ENCODE data around the gene BORCS6. TPM values are rescaled to one million over a fixed set of nuclear protein-coding genes. Genes with fewer than 3 reads are reported as not detected.

Gene BORCS6
- total and polyA plus RNA-seq, 2 of the 13 experiments (the other 11 are each of a cell fraction or from before 2014, with no cell fraction given), result 2.0 to 5.1 TPM

DNA sequence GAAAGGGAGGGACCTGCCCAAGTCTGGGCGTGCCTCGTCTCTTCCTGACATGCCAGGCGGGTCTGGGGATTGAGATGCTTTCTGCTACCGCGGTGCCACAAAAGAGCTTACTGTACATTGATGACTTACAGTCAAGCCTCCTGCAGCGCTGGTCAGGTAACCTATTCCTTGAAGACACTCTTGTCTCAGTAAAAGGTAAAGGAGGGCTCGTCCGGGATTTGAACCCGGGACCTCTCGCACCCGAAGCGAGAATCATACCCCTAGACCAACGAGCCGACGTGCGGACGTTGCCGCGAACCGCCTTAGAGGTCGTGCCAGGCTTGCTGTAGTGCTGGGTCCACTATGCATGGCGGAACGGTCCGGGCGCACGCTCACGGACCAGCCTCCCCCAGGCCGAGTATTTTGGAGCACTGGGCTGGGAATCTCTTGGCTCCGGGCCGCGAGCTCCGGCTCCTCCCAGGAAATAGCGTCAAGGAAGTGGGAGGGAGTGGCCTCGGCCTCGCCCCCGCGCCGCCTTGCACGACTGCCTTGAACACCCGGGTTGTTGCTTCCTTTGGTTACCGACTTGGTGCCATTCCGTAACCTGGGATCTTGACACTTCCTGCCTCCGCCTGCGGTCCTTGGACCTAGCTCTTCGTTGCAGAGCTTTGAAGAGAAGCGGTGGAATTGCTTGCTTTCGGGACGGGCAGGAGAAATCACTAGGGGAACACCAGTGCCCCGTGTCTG is 32.8 kb upstream of the BORCS6 start (continued):
- TF ChIP-seq RAD21 (CRISPR knock-in tag; IDR thresholded peaks at IDR 0.05) (peak; percentile 31), SMYD3 (CRISPR knock-in tag; IDR thresholded peaks at IDR 0.05) (peak; percentile 66; the same call in 1 of the 2 replicates), MLLT10 (CRISPR knock-in tag; IDR thresholded peaks at IDR 0.05) (no peak), YEATS2 (CRISPR knock-in tag; IDR thresholded peaks at IDR 0.05; ENCODE audit: borderline replicate concordance) (peak; percentile 28; the same call in 1 of the 2 replicates), FOXK1 (CRISPR knock-in tag; IDR thresholded peaks at IDR 0.05; ENCODE audit: borderline replicate concordance, low read depth) (peak; percentile 59), ZKSCAN8 (CRISPR knock-in tag; IDR thresholded peaks at IDR 0.05; ENCODE audit: borderline replicate concordance) (no peak; the same call in 1 of the 2 replicates), ZNF577 (CRISPR knock-in tag; IDR thresholded peaks at IDR 0.05; ENCODE audit: borderline replicate concordance, low read depth) (0 out of 2 replicates have a peak, but pooled peaks have one; percentile 33), HOXD1 (CRISPR knock-in tag; IDR thresholded peaks at IDR 0.05) (peak; percentile 90), ZNF225 (CRISPR knock-in tag; IDR thresholded peaks at IDR 0.05) (peak; percentile 66; the same call in 1 of the 2 replicates), ZNF33B (CRISPR knock-in tag; IDR thresholded peaks at IDR 0.05) (no peak), IRF2 (CRISPR knock-in tag; IDR thresholded peaks at IDR 0.05) (peak; percentile 68; the same call in 1 of the 2 replicates), BRCA1 (CRISPR knock-in tag; IDR thresholded peaks at IDR 0.05) (0 out of 2 replicates have a peak, but pooled peaks have one; percentile 19), MXI1 (IDR thresholded peaks at IDR 0.05; ENCODE audit: borderline replicate concordance, low read depth, low read length) (no peak), YY1 (IDR thresholded peaks at IDR 0.05; ENCODE audit: insufficient read depth, insufficient replicate concordance, low read depth, low read length) (peak; percentile 80), POGZ (CRISPR knock-in tag; IDR thresholded peaks at IDR 0.05) (peak; percentile 12; the same call in 1 of the 2 replicates), ZNF616 (CRISPR knock-in tag; IDR thresholded peaks at IDR 0.05; ENCODE audit: low read depth) (no peak), ZNF556 (CRISPR knock-in tag; IDR thresholded peaks at IDR 0.05; ENCODE audit: borderline replicate concordance) (0 out of 2 replicates have a peak, but pooled peaks have one; percentile 29), ZNF263 (CRISPR knock-in tag; IDR thresholded peaks at IDR 0.05) (no peak; the same call in 1 of the 2 replicates)
- TF ChIP-seq, protein P1, sequence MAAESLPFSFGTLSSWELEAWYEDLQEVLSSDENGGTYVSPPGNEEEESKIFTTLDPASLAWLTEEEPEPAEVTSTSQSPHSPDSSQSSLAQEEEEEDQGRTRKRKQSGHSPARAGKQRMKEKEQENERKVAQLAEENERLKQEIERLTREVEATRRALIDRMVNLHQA (CRISPR knock-in tag; IDR thresholded peaks at IDR 0.05), result no peak
- TF ChIP-seq, protein P2, sequence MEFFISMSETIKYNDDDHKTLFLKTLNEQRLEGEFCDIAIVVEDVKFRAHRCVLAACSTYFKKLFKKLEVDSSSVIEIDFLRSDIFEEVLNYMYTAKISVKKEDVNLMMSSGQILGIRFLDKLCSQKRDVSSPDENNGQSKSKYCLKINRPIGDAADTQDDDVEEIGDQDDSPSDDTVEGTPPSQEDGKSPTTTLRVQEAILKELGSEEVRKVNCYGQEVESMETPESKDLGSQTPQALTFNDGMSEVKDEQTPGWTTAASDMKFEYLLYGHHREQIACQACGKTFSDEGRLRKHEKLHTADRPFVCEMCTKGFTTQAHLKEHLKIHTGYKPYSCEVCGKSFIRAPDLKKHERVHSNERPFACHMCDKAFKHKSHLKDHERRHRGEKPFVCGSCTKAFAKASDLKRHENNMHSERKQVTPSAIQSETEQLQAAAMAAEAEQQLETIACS (CRISPR knock-in tag; IDR thresholded peaks at IDR 0.05), result no peak; the same call in 1 of the 2 replicates
- TF ChIP-seq, protein P3, sequence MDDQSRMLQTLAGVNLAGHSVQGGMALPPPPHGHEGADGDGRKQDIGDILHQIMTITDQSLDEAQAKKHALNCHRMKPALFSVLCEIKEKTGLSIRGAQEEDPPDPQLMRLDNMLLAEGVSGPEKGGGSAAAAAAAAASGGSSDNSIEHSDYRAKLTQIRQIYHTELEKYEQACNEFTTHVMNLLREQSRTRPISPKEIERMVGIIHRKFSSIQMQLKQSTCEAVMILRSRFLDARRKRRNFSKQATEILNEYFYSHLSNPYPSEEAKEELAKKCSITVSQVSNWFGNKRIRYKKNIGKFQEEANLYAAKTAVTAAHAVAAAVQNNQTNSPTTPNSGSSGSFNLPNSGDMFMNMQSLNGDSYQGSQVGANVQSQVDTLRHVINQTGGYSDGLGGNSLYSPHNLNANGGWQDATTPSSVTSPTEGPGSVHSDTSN (CRISPR knock-in tag; IDR thresholded peaks at IDR 0.05; ENCODE audit: borderline replicate concordance), result peak; percentile 45; the same call in 1 of the 2 replicates
- TF ChIP-seq, protein P4, sequence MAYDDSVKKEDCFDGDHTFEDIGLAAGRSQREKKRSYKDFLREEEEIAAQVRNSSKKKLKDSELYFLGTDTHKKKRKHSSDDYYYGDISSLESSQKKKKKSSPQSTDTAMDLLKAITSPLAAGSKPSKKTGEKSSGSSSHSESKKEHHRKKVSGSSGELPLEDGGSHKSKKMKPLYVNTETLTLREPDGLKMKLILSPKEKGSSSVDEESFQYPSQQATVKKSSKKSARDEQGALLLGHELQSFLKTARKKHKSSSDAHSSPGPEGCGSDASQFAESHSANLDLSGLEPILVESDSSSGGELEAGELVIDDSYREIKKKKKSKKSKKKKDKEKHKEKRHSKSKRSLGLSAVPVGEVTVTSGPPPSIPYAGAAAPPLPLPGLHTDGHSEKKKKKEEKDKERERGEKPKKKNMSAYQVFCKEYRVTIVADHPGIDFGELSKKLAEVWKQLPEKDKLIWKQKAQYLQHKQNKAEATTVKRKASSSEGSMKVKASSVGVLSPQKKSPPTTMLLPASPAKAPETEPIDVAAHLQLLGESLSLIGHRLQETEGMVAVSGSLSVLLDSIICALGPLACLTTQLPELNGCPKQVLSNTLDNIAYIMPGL (CRISPR knock-in tag; IDR thresholded peaks at IDR 0.05; ENCODE audit: borderline replicate concordance in 1 of 2, low read depth in 1 of 2), result peak; percentile 99
- TF ChIP-seq, protein P5, sequence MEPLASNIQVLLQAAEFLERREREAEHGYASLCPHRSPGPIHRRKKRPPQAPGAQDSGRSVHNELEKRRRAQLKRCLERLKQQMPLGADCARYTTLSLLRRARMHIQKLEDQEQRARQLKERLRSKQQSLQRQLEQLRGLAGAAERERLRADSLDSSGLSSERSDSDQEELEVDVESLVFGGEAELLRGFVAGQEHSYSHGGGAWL (CRISPR knock-in tag; IDR thresholded peaks at IDR 0.05), result peak; percentile 20; the same call in 1 of the 2 replicates
- TF ChIP-seq, protein P6, sequence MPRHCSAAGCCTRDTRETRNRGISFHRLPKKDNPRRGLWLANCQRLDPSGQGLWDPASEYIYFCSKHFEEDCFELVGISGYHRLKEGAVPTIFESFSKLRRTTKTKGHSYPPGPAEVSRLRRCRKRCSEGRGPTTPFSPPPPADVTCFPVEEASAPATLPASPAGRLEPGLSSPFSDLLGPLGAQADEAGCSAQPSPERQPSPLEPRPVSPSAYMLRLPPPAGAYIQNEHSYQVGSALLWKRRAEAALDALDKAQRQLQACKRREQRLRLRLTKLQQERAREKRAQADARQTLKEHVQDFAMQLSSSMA (CRISPR knock-in tag; IDR thresholded peaks at IDR 0.05), result no peak

All from HepG2 (cell line).